IMR-90 (cell line): Measurements from ENCODE around the gene KRTAP4-12. TPM values are rescaled to one million over a fixed set of nuclear protein-coding genes. Genes with fewer than 3 reads are reported as not detected.
A peak's percentile ranks its signal among the peaks of the same experiment; 100 is the strongest.

Source experiments
- ATAC-seq: fragments of 200-7000 bp; cut with Tn5 transposase; 2 replicates; pipeline ENCODE4 v1.9.1; 2020; ENCODE audit warnings: low read depth, mild to moderate bottlenecking, moderate library complexity
- BruUV-seq: library from RNA; stranded (reverse); fragments of 400-500 nt; replicated peaks from 2 replicates; lab custom pipeline; 2021; lab: Mats Ljungman, UMichigan
- CTCF ChIA-PET: fragments of 300-600 bp; formaldehyde crosslinking; extraction: SDS; loops from one replicate; lab custom pipeline; 2021; ENCODE audit warnings: antibody characterized with exemption; lab: Yijun Ruan, JAX
- POLR2A ChIA-PET: fragments of 300-600 bp; sonication (Branson Sonifier 250); formaldehyde crosslinking; loops from one replicate; lab custom pipeline; 2022; ENCODE audit warnings: antibody characterized with exemption; ENCODE audit not compliant: unreplicated experiment; lab: Charles Lee
- DNase-seq: peaks from one replicate; pipeline ENCODE4 v3.0.0; 2013
- H2AFZ ChIP-seq: replicated peaks from 2 replicates; pipeline ENCODE3; 2013; ENCODE audit warnings: low read length, mild to moderate bottlenecking; ENCODE audit not compliant: poor library complexity
- H2AK5ac ChIP-seq: 2 replicates; pipeline ENCODE4 v1.6.1; 2013; ENCODE audit warnings: low read depth, low read length, inconsistent platforms
- H2AK9ac ChIP-seq: replicated peaks from 2 replicates; pipeline ENCODE3; 2013; ENCODE audit warnings: mild to moderate bottlenecking, low read depth, low read length, moderate library complexity; ENCODE audit not compliant: poor library complexity
- H2BK120ac ChIP-seq: 2 replicates; pipeline ENCODE4 v1.6.1; 2013; ENCODE audit warnings: low read depth, low read length, inconsistent platforms
- H2BK15ac ChIP-seq: 3 replicates; pipeline ENCODE4 v1.6.1; 2013; ENCODE audit warnings: low read depth, low read length, inconsistent platforms
- H2BK20ac ChIP-seq: 2 replicates; pipeline ENCODE4 v1.6.1; 2013; ENCODE audit warnings: low read depth, mild to moderate bottlenecking, inconsistent platforms, low read length, moderate library complexity
- H2BK5ac ChIP-seq: 2 replicates; pipeline ENCODE4 v1.6.1; 2013; ENCODE audit warnings: mild to moderate bottlenecking, low read depth, low read length, inconsistent platforms; ENCODE audit not compliant: poor library complexity, severe bottlenecking
- H3K14ac ChIP-seq: replicated peaks from 2 replicates; pipeline ENCODE4 v1.6.1; 2013; ENCODE audit warnings: low read depth, low read length, inconsistent platforms
- H3K18ac ChIP-seq: 2 replicates; pipeline ENCODE4 v1.6.1; 2013; ENCODE audit warnings: low read depth, low read length, control low read depth
- H3K23ac ChIP-seq: 2 replicates; pipeline ENCODE4 v1.6.1; 2013; ENCODE audit warnings: low read depth, low read length, inconsistent platforms
- H3K27ac ChIP-seq: 2 replicates; pipeline ENCODE4 v1.5.1; 2013; ENCODE audit warnings: mild to moderate bottlenecking, control low read depth, low read length; ENCODE audit not compliant: insufficient read depth
- H3K27me3 ChIP-seq: 2 replicates; pipeline ENCODE4 v1.6.1; 2013; ENCODE audit warnings: low read length; ENCODE audit not compliant: control insufficient read depth, insufficient read depth
- H3K36me3 ChIP-seq: 2 replicates; pipeline ENCODE4 v1.6.1; 2013; ENCODE audit warnings: low read length, mixed read lengths; ENCODE audit not compliant: control insufficient read depth, insufficient read depth
- H3K4ac ChIP-seq: 2 replicates; pipeline ENCODE4 v1.6.1; 2013; ENCODE audit warnings: low read depth, low read length, inconsistent platforms
- H3K4me1 ChIP-seq: 2 replicates; pipeline ENCODE4 v1.6.1; 2013; ENCODE audit warnings: low read length, mixed read lengths; ENCODE audit not compliant: control insufficient read depth, insufficient read depth
- H3K4me2 ChIP-seq: 2 replicates; pipeline ENCODE4 v1.6.1; 2013; ENCODE audit warnings: low read depth, mild to moderate bottlenecking, control low read depth, low read length, moderate library complexity
- H3K4me3 ChIP-seq: 2 replicates; pipeline ENCODE4 v1.5.1; 2013; ENCODE audit warnings: low read depth, mild to moderate bottlenecking, control low read depth, low read length, moderate library complexity; ENCODE audit not compliant: insufficient read depth
- H3K56ac ChIP-seq: 2 replicates; pipeline ENCODE4 v1.6.1; 2013; ENCODE audit warnings: low read length, inconsistent platforms; ENCODE audit not compliant: insufficient read depth; ENCODE audit errors: extremely low read depth
- H3K79me1 ChIP-seq, 2 experiments: 2 replicates each; pipeline ENCODE4 v1.6.1; 2013; ENCODE audit warnings: low read length in 2 of 2, inconsistent platforms in 1 of 2, low read depth in 1 of 2
- H3K9ac ChIP-seq: 2 replicates; pipeline ENCODE4 v1.6.1; 2013; ENCODE audit warnings: low read depth, low read length, control low read depth
- H3K9me1 ChIP-seq: 2 replicates; pipeline ENCODE4 v1.6.1; 2013; ENCODE audit warnings: low read length, inconsistent platforms; ENCODE audit not compliant: insufficient read depth
- H3K9me3 ChIP-seq: 2 replicates; pipeline ENCODE4 v1.6.1; 2013; ENCODE audit warnings: low read length; ENCODE audit not compliant: control insufficient read depth, insufficient read depth
- H4K20me1 ChIP-seq: 2 replicates; pipeline ENCODE4 v1.6.1; 2013; ENCODE audit warnings: low read length, inconsistent platforms; ENCODE audit not compliant: insufficient read depth
- H4K5ac ChIP-seq: 2 replicates; pipeline ENCODE4 v1.6.1; 2013; ENCODE audit warnings: mild to moderate bottlenecking, low read depth, low read length, control low read depth
- H4K8ac ChIP-seq, 2 experiments: 2 replicates each; pipeline ENCODE4 v1.6.1; 2013; ENCODE audit warnings: low read depth in 2 of 2, low read length in 2 of 2, control low read depth in 1 of 2, inconsistent platforms in 1 of 2
- H4K91ac ChIP-seq: 2 replicates; pipeline ENCODE4 v1.6.1; 2013; ENCODE audit warnings: low read depth, low read length, inconsistent platforms; ENCODE audit not compliant: insufficient read depth
- BHLHE40 ChIP-seq: fragments of 150-350 bp; IDR thresholded peaks from 2 replicates; pipeline ENCODE4 v1.6.1; 2016; ENCODE audit warnings: mild to moderate bottlenecking, low read depth, low read length
- CEBPB ChIP-seq: IDR thresholded peaks from 2 replicates; pipeline ENCODE4 v1.6.1; 2012; ENCODE audit warnings: low read depth, low read length, improper control_type of control experiment
- CHD1 ChIP-seq: IDR thresholded peaks from 2 replicates; pipeline ENCODE4 v1.6.1; 2012; ENCODE audit warnings: low read depth, low read length, improper control_type of control experiment
- ELK1 ChIP-seq: fragments of 150-350 bp; IDR thresholded peaks from 2 replicates; pipeline ENCODE4 v1.6.1; 2016; ENCODE audit warnings: low read depth, mild to moderate bottlenecking, low read length, moderate library complexity, borderline replicate concordance
- FOS ChIP-seq: fragments of 150-350 bp; IDR thresholded peaks from 2 replicates; pipeline ENCODE4 v1.6.1; 2016; ENCODE audit warnings: low read depth, low read length
- MAFK ChIP-seq: IDR thresholded peaks from 2 replicates; pipeline ENCODE4 v1.6.1; 2012; ENCODE audit warnings: low read depth, low read length, improper control_type of control experiment
- MAZ ChIP-seq: IDR thresholded peaks from 2 replicates; pipeline ENCODE4 v1.6.1; 2012; ENCODE audit warnings: low read depth, mild to moderate bottlenecking, low read length, improper control_type of control experiment, moderate library complexity, borderline replicate concordance
- MXI1 ChIP-seq: IDR thresholded peaks from 2 replicates; pipeline ENCODE4 v1.6.1; 2012; ENCODE audit warnings: low read depth, mild to moderate bottlenecking, low read length, moderate library complexity, borderline replicate concordance
- NFE2L2 ChIP-seq: fragments of 150-350 bp; IDR thresholded peaks from 2 replicates; pipeline ENCODE4 v1.6.1; 2016; ENCODE audit warnings: low read depth, mild to moderate bottlenecking, low read length
- POLR2A ChIP-seq: IDR thresholded peaks from 2 replicates; pipeline ENCODE4 v1.6.1; 2012; ENCODE audit warnings: mild to moderate bottlenecking, low read depth, low read length
- RAD21 ChIP-seq: IDR thresholded peaks from 2 replicates; pipeline ENCODE4 v1.6.1; 2012; ENCODE audit warnings: low read length, improper control_type of control experiment
- RCOR1 ChIP-seq: IDR thresholded peaks from 2 replicates; pipeline ENCODE4 v1.6.1; 2012; ENCODE audit warnings: mild to moderate bottlenecking, low read length, improper control_type of control experiment; ENCODE audit not compliant: insufficient replicate concordance
- RFX5 ChIP-seq: IDR thresholded peaks from 2 replicates; pipeline ENCODE4 v1.8.0; 2012; ENCODE audit warnings: low read depth, mild to moderate bottlenecking, low read length, moderate library complexity
- SMC3 ChIP-seq: fragments of 150-350 bp; IDR thresholded peaks from 2 replicates; pipeline ENCODE4 v1.6.1; 2016; ENCODE audit warnings: low read depth, mild to moderate bottlenecking, antibody characterized with exemption, low read length, moderate library complexity
- WGBS, 2 experiments: methylation state at CpG; one replicate each; pipeline versions ENCODE4 v1.1.5 to v1.1.7; 2013; ENCODE audit warnings: missing lambda C conversion rate in 2 of 2; ENCODE audit not compliant: insufficient read length in 1 of 2; ENCODE audit errors: extremely low coverage in 2 of 2; 5-methylcytosine and 5-hydroxymethylcytosine counted together
- dilution Hi-C: fragments of 300-500 bp; cut with HindIII; formaldehyde crosslinking; loops from one replicate; pipeline ENCODE4 v1.14.3; 2018; ENCODE audit warnings: low sequenced_read_pairs; ENCODE audit not compliant: unreplicated experiment
- in situ Hi-C: fragments of 300-500 bp; cut with MboI; formaldehyde crosslinking; loops from 3 replicates; pipeline ENCODE4 v1.14.3; 2019; ENCODE audit warnings: low sequenced_read_pairs, inconsistent platforms, mixed read lengths
- intact Hi-C: fragments of 100-400 bp; cut with micrococcal nuclease; formaldehyde crosslinking; loops from 2 replicates; pipeline ENCODE4 v1.10.0; 2022
- polyA plus RNA-seq, 3 experiments: library from polyadenylated mRNA; depleted of rRNA; stranded (reverse); fragments of >200 nt; gene quantifications; 2 replicates each; pipeline ENCODE4 v1.2.3, GENCODE V29; 2012; ENCODE audit warnings: low replicate concordance in 1 of 3
- total RNA-seq: library from RNA; depleted of rRNA; stranded (reverse); fragments of >200 nt; gene quantifications from 2 replicates; pipeline ENCODE4 v1.2.3, GENCODE V29; 2012
- TF ChIP-seq, protein P1 (sequence below): conservative IDR thresholded peaks from 2 replicates; pipeline ENCODE4 v1.5.1; 2012; ENCODE audit warnings: mild to moderate bottlenecking, low read depth, low read length, improper control_type of control experiment
- TF ChIP-seq, protein P2 (sequence below): fragments of 150-350 bp; IDR thresholded peaks from 2 replicates; pipeline ENCODE4 v1.6.1; 2017; ENCODE audit warnings: mild to moderate bottlenecking, antibody characterized with exemption, low read length, low read depth

KRTAP4-12 gene
- total and polyA plus RNA-seq, 2 of the 4 experiments (the other 2 are of a cell fraction): 0.18 to 1.1 TPM

GRCh38 chr17:41118721-41119120 lies 5.3 kb downstream of the KRTAP4-12 start:
- H3K4ac ChIP-seq: peak overlapping the region; percentile 36; the same call in 1 of the 2 replicates
- no peak overlapping the region for H2AFZ ChIP-seq
- H3K4me1 ChIP-seq: no peaks in the 10 kb centered on the region
- H3K36me3 ChIP-seq: no peaks in the 10 kb centered on the region
- no peak overlapping the region for H2BK15ac ChIP-seq
- BruUV-seq: no TSS peak
- DNase-seq (peak; percentile 38), ATAC-seq (peak; percentile 22; the same call in 1 of the 2 replicates)
- no peak overlapping the region for H3K18ac ChIP-seq
- no peaks in the 10 kb centered on the region for H4K20me1 ChIP-seq
- intact Hi-C loops: no loop called here
- H3K79me1 ChIP-seq: no peaks in the 10 kb centered on the region
- no peak overlapping the region for H3K14ac ChIP-seq
- ChIA-PET POLR2A (no interaction called here), CTCF (no interaction called here)
- H4K8ac ChIP-seq: peak overlapping the region in 1 of 2 experiments; percentile 62; a peak in 2 of 4 replicates
- no CpG with 5 or more reads among the region's 4 CpGs for WGBS, 2 experiments
- H3K4me3 ChIP-seq: no peak overlapping the region
- H3K9ac ChIP-seq: no peak overlapping the region
- peaks cover 2% of the 10 kb centered on the region; the same call in 1 of the 2 replicates for H3K9me3 ChIP-seq
- dilution Hi-C loops: no loop called here
- H3K56ac ChIP-seq: no peak overlapping the region
- no peak overlapping the region for H2BK5ac ChIP-seq
- H3K23ac ChIP-seq: no peak overlapping the region
- H2AK5ac ChIP-seq: no peak overlapping the region
- H3K9me1 ChIP-seq: no peaks in the 10 kb centered on the region; the same call in 1 of the 2 replicates
- no peak overlapping the region for H2BK20ac ChIP-seq
- TF ChIP-seq CEBPB: no peak
- no peak for TF ChIP-seq BHLHE40
- no peak for TF ChIP-seq NFE2L2
- TF ChIP-seq MAFK: no peak
- TF ChIP-seq, protein P1, sequence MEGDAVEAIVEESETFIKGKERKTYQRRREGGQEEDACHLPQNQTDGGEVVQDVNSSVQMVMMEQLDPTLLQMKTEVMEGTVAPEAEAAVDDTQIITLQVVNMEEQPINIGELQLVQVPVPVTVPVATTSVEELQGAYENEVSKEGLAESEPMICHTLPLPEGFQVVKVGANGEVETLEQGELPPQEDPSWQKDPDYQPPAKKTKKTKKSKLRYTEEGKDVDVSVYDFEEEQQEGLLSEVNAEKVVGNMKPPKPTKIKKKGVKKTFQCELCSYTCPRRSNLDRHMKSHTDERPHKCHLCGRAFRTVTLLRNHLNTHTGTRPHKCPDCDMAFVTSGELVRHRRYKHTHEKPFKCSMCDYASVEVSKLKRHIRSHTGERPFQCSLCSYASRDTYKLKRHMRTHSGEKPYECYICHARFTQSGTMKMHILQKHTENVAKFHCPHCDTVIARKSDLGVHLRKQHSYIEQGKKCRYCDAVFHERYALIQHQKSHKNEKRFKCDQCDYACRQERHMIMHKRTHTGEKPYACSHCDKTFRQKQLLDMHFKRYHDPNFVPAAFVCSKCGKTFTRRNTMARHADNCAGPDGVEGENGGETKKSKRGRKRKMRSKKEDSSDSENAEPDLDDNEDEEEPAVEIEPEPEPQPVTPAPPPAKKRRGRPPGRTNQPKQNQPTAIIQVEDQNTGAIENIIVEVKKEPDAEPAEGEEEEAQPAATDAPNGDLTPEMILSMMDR: no peak
- no peak for TF ChIP-seq CHD1
- no peak for TF ChIP-seq RAD21
- TF ChIP-seq FOS: no peak
- TF ChIP-seq POLR2A: no peak
- TF ChIP-seq RCOR1: no peak
- TF ChIP-seq, protein P2, sequence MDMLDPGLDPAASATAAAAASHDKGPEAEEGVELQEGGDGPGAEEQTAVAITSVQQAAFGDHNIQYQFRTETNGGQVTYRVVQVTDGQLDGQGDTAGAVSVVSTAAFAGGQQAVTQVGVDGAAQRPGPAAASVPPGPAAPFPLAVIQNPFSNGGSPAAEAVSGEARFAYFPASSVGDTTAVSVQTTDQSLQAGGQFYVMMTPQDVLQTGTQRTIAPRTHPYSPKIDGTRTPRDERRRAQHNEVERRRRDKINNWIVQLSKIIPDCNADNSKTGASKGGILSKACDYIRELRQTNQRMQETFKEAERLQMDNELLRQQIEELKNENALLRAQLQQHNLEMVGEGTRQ: no peak
- TF ChIP-seq SMC3: no peak
- TF ChIP-seq RFX5: no peak
- TF ChIP-seq MAZ: no peak
- no peak for TF ChIP-seq ELK1
- no peak for TF ChIP-seq MXI1
- no peak overlapping the region for H2AK9ac ChIP-seq
- in situ Hi-C loops: no loop called here
- H3K4me2 ChIP-seq: no peak overlapping the region
- no peak overlapping the region for H4K5ac ChIP-seq
- no peaks in the 10 kb centered on the region for H3K27me3 ChIP-seq
- 0 out of 2 replicates have a peak overlapping the region, but pooled peaks have one; percentile 30 for H4K91ac ChIP-seq
- no peak overlapping the region for H2BK120ac ChIP-seq
- no peak overlapping the region for H3K27ac ChIP-seq
